Smooth muscle cell (in vitro differentiated cells): Measurements from ENCODE around the gene SCNN1G. TPM values are rescaled to one million over a fixed set of nuclear protein-coding genes. Genes with fewer than 3 reads are reported as not detected.

ENCODE experiments used
- DNase-seq: peaks from one replicate; lab custom pipeline; 2025; ENCODE audit not compliant: unreplicated experiment; lab: John Stamatoyannopoulos, UW
- H2AFZ ChIP-seq: fragments of 200-600 bp; sonication (generic); 2 replicates; pipeline ENCODE4 v1.6.0; 2016; ENCODE audit warnings: antibody characterized with exemption, low read depth, mild to moderate bottlenecking
- H3F3A ChIP-seq: fragments of 200-600 bp; sonication (generic); 2 replicates; pipeline ENCODE4 v1.6.0; 2017; ENCODE audit warnings: antibody characterized with exemption, low read depth
- H3K27ac ChIP-seq: fragments of 200-600 bp; sonication (generic); 2 replicates; pipeline ENCODE4 v1.5.1; 2016; ENCODE audit warnings: low read depth, mild to moderate bottlenecking
- H3K27me3 ChIP-seq: fragments of 200-600 bp; sonication (generic); 2 replicates; pipeline ENCODE4 v1.6.1; 2016; ENCODE audit warnings: low read depth, mild to moderate bottlenecking
- H3K36me3 ChIP-seq: fragments of 200-600 bp; sonication (generic); 2 replicates; pipeline ENCODE4 v1.5.1; 2016; ENCODE audit warnings: low read depth
- H3K4me1 ChIP-seq: fragments of 200-600 bp; sonication (generic); 2 replicates; pipeline ENCODE4 v1.5.1; 2016; ENCODE audit warnings: low read depth
- H3K4me2 ChIP-seq: fragments of 200-600 bp; sonication (generic); 2 replicates; pipeline ENCODE4 v1.6.0; 2016; ENCODE audit warnings: mild to moderate bottlenecking
- H3K4me3 ChIP-seq: fragments of 200-600 bp; sonication (generic); 2 replicates; pipeline ENCODE4 v1.5.1; 2016; ENCODE audit warnings: mild to moderate bottlenecking
- H3K79me2 ChIP-seq: fragments of 200-600 bp; sonication (generic); 2 replicates; pipeline ENCODE4 v1.6.0; 2016; ENCODE audit warnings: low read depth, mild to moderate bottlenecking
- H3K9ac ChIP-seq: fragments of 200-600 bp; sonication (generic); 2 replicates; pipeline ENCODE4 v1.6.0; 2016; ENCODE audit warnings: low read depth
- H3K9me3 ChIP-seq: fragments of 200-600 bp; sonication (generic); replicated peaks from 2 replicates; pipeline ENCODE4 v1.5.1; 2016; ENCODE audit warnings: low read depth
- H4K20me1 ChIP-seq: fragments of 200-600 bp; sonication (generic); 2 replicates; pipeline ENCODE4 v1.6.0; 2016; ENCODE audit warnings: low read depth
- WGBS: methylation state at CpG from one replicate; pipeline ENCODE4 v1.1.7; 2016; ENCODE audit warnings: low lambda C conversion rate; 5-methylcytosine and 5-hydroxymethylcytosine counted together
- polyA plus RNA-seq: library from polyadenylated mRNA; unstranded; fragments of >200 nt; fragmentation: Nextera tagmentation; extraction: Ambion mirVana; gene quantifications from 2 replicates; pipeline ENCODE4 v1.2.1, GENCODE V29; 2016
- total RNA-seq: library from RNA; depleted of rRNA; stranded (reverse); fragments of >200 nt; gene quantifications from 2 replicates; pipeline ENCODE4 v1.2.3, GENCODE V29; 2014
- TF ChIP-seq, protein P1 (sequence below): fragments of 200-600 bp; sonication (generic); IDR thresholded peaks from 2 replicates; pipeline ENCODE4 v1.5.1; 2017; ENCODE audit warnings: borderline replicate concordance, mild to moderate bottlenecking, antibody characterized with exemption; ENCODE audit not compliant: insufficient read depth, poor library complexity, severe bottlenecking

The SCNN1G gene
- total and polyA plus RNA-seq, 2 experiments from 2014 or later: not detected

DNA sequence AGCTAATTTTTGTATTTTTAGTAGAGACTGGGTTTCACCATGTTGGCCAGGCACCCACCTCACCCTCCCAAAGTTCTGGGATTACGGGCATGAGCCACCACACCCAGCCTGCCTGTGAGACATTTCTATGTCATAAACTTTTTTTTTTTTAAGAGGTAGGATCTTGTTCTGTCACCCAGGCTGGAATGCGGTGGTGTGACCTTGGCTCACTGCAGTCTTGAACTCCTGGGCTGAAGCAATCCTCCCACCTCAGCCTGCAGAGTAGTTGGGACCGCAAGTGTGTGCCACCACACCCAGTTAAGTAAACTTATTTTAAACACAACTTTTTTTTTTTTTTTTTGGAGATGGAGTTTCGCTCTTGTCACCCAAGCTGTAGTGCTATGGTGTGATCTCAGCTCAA is 47.2 kb downstream of the SCNN1G start:
- WGBS: 88% methylated on average over 4 of the region's 4 CpGs
- Histone ChIP-seq H3K4me2 (no peak overlapping the region), H4K20me1 (no peaks in the 10 kb centered on the region), H3K9ac (no peak overlapping the region), H2AFZ (no peak overlapping the region), H3K36me3 (no peaks in the 10 kb centered on the region), H3K4me1 (no peaks in the 10 kb centered on the region), H3K79me2 (no peaks in the 10 kb centered on the region), H3K27ac (no peak overlapping the region), H3K4me3 (no peak overlapping the region), H3K27me3 (no peaks in the 10 kb centered on the region), H3K9me3 (no peaks in the 10 kb centered on the region), H3F3A (no peaks in the 10 kb centered on the region)
- TF ChIP-seq, protein P1, sequence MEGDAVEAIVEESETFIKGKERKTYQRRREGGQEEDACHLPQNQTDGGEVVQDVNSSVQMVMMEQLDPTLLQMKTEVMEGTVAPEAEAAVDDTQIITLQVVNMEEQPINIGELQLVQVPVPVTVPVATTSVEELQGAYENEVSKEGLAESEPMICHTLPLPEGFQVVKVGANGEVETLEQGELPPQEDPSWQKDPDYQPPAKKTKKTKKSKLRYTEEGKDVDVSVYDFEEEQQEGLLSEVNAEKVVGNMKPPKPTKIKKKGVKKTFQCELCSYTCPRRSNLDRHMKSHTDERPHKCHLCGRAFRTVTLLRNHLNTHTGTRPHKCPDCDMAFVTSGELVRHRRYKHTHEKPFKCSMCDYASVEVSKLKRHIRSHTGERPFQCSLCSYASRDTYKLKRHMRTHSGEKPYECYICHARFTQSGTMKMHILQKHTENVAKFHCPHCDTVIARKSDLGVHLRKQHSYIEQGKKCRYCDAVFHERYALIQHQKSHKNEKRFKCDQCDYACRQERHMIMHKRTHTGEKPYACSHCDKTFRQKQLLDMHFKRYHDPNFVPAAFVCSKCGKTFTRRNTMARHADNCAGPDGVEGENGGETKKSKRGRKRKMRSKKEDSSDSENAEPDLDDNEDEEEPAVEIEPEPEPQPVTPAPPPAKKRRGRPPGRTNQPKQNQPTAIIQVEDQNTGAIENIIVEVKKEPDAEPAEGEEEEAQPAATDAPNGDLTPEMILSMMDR: no peak
- DNase-seq: no peak

- no peak overlapping the region for H2AFZ ChIP-seq
- H3F3A ChIP-seq: no peaks in the 10 kb centered on the region
- H3K27ac ChIP-seq: no peak overlapping the region
- no peak overlapping the region for H3K9ac ChIP-seq
- H3K27me3 ChIP-seq: no peaks in the 10 kb centered on the region
- H3K9me3 ChIP-seq: no peaks in the 10 kb centered on the region
- WGBS: 77% methylated on average over 2 of the region's 2 CpGs
- TF ChIP-seq, protein P1: no peak
- no peaks in the 10 kb centered on the region for H4K20me1 ChIP-seq
- DNase-seq: no peak
- H3K4me2 ChIP-seq: no peak overlapping the region
- no peaks in the 10 kb centered on the region for H3K36me3 ChIP-seq
- no peaks in the 10 kb centered on the region for H3K4me1 ChIP-seq
- H3K79me2 ChIP-seq: no peaks in the 10 kb centered on the region
- no peak overlapping the region for H3K4me3 ChIP-seq
Observed at GRCh38 chr16:23232806-23233205, 50.3 kb downstream of the SCNN1G start.

DNA sequence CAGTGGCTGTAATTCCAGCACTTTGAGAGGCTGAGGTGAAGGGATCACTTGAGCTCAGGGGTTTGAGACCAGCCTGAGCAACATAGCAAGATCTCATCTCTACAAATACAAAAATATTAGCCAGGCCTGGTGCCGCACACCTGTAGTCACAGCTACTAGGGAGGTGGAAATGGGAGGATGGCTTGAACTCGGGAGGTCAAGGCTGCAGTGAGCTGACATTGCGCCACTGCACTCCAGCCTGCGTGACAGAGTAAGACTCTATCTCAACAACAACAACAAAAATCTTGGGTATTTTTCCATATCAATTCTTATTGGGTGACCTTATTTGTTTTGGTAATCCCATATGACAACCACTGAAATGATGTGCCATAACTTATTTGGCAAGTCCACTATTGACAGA is 52.6 kb downstream of the SCNN1G start:
- Histone ChIP-seq H3K9me3 (no peaks in the 10 kb centered on the region), H3K27me3 (no peaks in the 10 kb centered on the region), H3K36me3 (no peaks in the 10 kb centered on the region), H4K20me1 (no peaks in the 10 kb centered on the region), H3K4me2 (no peak overlapping the region), H2AFZ (no peak overlapping the region), H3K4me1 (no peaks in the 10 kb centered on the region), H3K9ac (no peak overlapping the region), H3K4me3 (no peak overlapping the region), H3K79me2 (no peaks in the 10 kb centered on the region), H3K27ac (no peak overlapping the region), H3F3A (no peaks in the 10 kb centered on the region)
- DNase-seq: no peak
- WGBS: 93% methylated on average over 4 of the region's 4 CpGs
- TF ChIP-seq, protein P1: no peak

GRCh38 chr16:23236983-23237382 is 54.4 kb downstream of the SCNN1G start:
- no peak for DNase-seq

More at GRCh38 chr16:23236983-23237382, 54.4 kb downstream of the SCNN1G start:
- Histone ChIP-seq H3K9ac (no peak overlapping the region), H3K27me3 (no peaks in the 10 kb centered on the region), H3K27ac (no peak overlapping the region), H4K20me1 (no peaks in the 10 kb centered on the region), H3K4me2 (no peak overlapping the region), H3K4me1 (no peaks in the 10 kb centered on the region), H3F3A (no peaks in the 10 kb centered on the region), H3K36me3 (no peaks in the 10 kb centered on the region), H3K79me2 (no peaks in the 10 kb centered on the region), H3K4me3 (no peak overlapping the region), H3K9me3 (no peaks in the 10 kb centered on the region), H2AFZ (no peak overlapping the region)
- 88% methylated on average over 1 of the region's 1 CpG for WGBS
- TF ChIP-seq, protein P1: no peak
